HEK293 (cell line): Measurements from ENCODE around the gene APCDD1.

Experiments
- GLI4 ChIP-seq: fragments of 450-650 bp; formaldehyde crosslinking; IDR thresholded peaks from 2 replicates; pipeline ENCODE4 v1.5.1; 2016; ENCODE audit warnings: missing biosample characterization, missing genetic modification characterization
- KLF17 ChIP-seq: fragments of 450-650 bp; formaldehyde crosslinking; IDR thresholded peaks from 2 replicates; pipeline ENCODE4 v1.5.1; 2016; ENCODE audit warnings: missing biosample characterization, missing genetic modification characterization
- PRDM10 ChIP-seq: fragments of 450-650 bp; formaldehyde crosslinking; IDR thresholded peaks from 2 replicates; pipeline ENCODE4 v1.5.1; 2016; ENCODE audit warnings: missing biosample characterization, missing genetic modification characterization
- PRDM2 ChIP-seq: fragments of 450-650 bp; formaldehyde crosslinking; IDR thresholded peaks from 2 replicates; pipeline ENCODE4 v1.5.1; 2016; ENCODE audit warnings: missing biosample characterization, missing genetic modification characterization, borderline replicate concordance
- REST ChIP-seq: fragments of 450-650 bp; formaldehyde crosslinking; IDR thresholded peaks from 2 replicates; pipeline ENCODE4 v1.5.1; 2016; ENCODE audit warnings: missing biosample characterization, missing genetic modification characterization
- ZBTB1 ChIP-seq: fragments of 450-650 bp; formaldehyde crosslinking; IDR thresholded peaks from 2 replicates; pipeline ENCODE4 v1.5.1; 2016; ENCODE audit warnings: missing biosample characterization, missing genetic modification characterization
- ZNF175 ChIP-seq: fragments of 450-650 bp; formaldehyde crosslinking; IDR thresholded peaks from 2 replicates; pipeline ENCODE4 v1.5.1; 2016; ENCODE audit warnings: missing biosample characterization, missing genetic modification characterization
- ZNF19 ChIP-seq: fragments of 450-650 bp; formaldehyde crosslinking; IDR thresholded peaks from 2 replicates; pipeline ENCODE4; 2016; ENCODE audit warnings: missing biosample characterization, missing genetic modification characterization, low read depth
- ZNF266 ChIP-seq: fragments of 450-650 bp; formaldehyde crosslinking; IDR thresholded peaks from 2 replicates; pipeline ENCODE4 v1.5.1; 2016; ENCODE audit warnings: missing biosample characterization, missing genetic modification characterization, low read depth
- ZNF274 ChIP-seq, 2 experiments: fragments of 200-500 bp in 1 of 2; fragments of 450-650 bp in 1 of 2; sonication (Bioruptor generic) in 1 of 2; formaldehyde crosslinking in 1 of 2; IDR thresholded peaks; 2 replicates each; pipeline versions ENCODE4 v1.5.1 to v1.6.1; 2014 to 2016; ENCODE audit warnings: borderline replicate concordance in 1 of 2, inconsistent platforms in 1 of 2, low read length in 1 of 2, missing biosample characterization in 1 of 2, missing genetic modification characterization in 1 of 2
- ZNF341 ChIP-seq: fragments of 450-650 bp; formaldehyde crosslinking; IDR thresholded peaks from 2 replicates; pipeline ENCODE4; 2016; ENCODE audit warnings: low read depth, missing biosample characterization, missing genetic modification characterization
- ZNF707 ChIP-seq: fragments of 450-650 bp; formaldehyde crosslinking; IDR thresholded peaks from 2 replicates; pipeline ENCODE4 v1.5.1; 2016; ENCODE audit warnings: missing biosample characterization, missing genetic modification characterization
- ZNF768 ChIP-seq: fragments of 450-650 bp; formaldehyde crosslinking; IDR thresholded peaks from 2 replicates; pipeline ENCODE4 v1.5.1; 2018; ENCODE audit warnings: missing biosample characterization, mild to moderate bottlenecking, missing genetic modification characterization
- ZNF843 ChIP-seq: fragments of 450-650 bp; formaldehyde crosslinking; IDR thresholded peaks from 2 replicates; pipeline ENCODE4 v1.5.1; 2016; ENCODE audit warnings: missing biosample characterization, missing genetic modification characterization
- ZSCAN16 ChIP-seq: fragments of 450-650 bp; formaldehyde crosslinking; IDR thresholded peaks from 2 replicates; pipeline ENCODE4 v1.5.1; 2016; ENCODE audit warnings: missing biosample characterization, missing genetic modification characterization
- TF ChIP-seq, protein P1 (sequence below): fragments of 450-650 bp; formaldehyde crosslinking; IDR thresholded peaks from 2 replicates; pipeline ENCODE4 v1.5.1; 2017; ENCODE audit warnings: missing biosample characterization, missing genetic modification characterization
- TF ChIP-seq, protein P2 (sequence below): fragments of 450-650 bp; formaldehyde crosslinking; IDR thresholded peaks from 2 replicates; pipeline ENCODE4 v1.5.1; 2016; ENCODE audit warnings: missing biosample characterization, missing genetic modification characterization

APCDD1 gene

GRCh38 chr18:10525697-10526560, 71.5 kb downstream of the APCDD1 start, which contains the start of gene NAPG (continued):
- TF ChIP-seq ZNF274 (IDR thresholded peaks at IDR 0.05; ENCODE audit: low read length), result no peak
- no peak for TF ChIP-seq ZNF274 (tag by site-specific recombination; IDR thresholded peaks at IDR 0.05; ENCODE audit: borderline replicate concordance)
- no peak for TF ChIP-seq GLI4 (tag by site-specific recombination)
- TF ChIP-seq KLF17, result no peak
- no peak for TF ChIP-seq PRDM2 (tag by site-specific recombination)
- no peak for TF ChIP-seq ZNF707 (tag by site-specific recombination)
- no peak for TF ChIP-seq ZBTB1 (tag by site-specific recombination)
- TF ChIP-seq ZNF843 (tag by site-specific recombination), result 0 out of 2 replicates have a peak, but pooled peaks have one; percentile 27
- TF ChIP-seq, protein P1, sequence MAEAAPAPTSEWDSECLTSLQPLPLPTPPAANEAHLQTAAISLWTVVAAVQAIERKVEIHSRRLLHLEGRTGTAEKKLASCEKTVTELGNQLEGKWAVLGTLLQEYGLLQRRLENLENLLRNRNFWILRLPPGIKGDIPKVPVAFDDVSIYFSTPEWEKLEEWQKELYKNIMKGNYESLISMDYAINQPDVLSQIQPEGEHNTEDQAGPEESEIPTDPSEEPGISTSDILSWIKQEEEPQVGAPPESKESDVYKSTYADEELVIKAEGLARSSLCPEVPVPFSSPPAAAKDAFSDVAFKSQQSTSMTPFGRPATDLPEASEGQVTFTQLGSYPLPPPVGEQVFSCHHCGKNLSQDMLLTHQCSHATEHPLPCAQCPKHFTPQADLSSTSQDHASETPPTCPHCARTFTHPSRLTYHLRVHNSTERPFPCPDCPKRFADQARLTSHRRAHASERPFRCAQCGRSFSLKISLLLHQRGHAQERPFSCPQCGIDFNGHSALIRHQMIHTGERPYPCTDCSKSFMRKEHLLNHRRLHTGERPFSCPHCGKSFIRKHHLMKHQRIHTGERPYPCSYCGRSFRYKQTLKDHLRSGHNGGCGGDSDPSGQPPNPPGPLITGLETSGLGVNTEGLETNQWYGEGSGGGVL, result no peak
- TF ChIP-seq ZNF266 (tag by site-specific recombination), result no peak
- no peak for TF ChIP-seq ZSCAN16 (tag by site-specific recombination)
- 0 out of 2 replicates have a peak, but pooled peaks have one; percentile 27 for TF ChIP-seq ZNF341
- no peak for TF ChIP-seq REST (tag by site-specific recombination)
- TF ChIP-seq, protein P2, sequence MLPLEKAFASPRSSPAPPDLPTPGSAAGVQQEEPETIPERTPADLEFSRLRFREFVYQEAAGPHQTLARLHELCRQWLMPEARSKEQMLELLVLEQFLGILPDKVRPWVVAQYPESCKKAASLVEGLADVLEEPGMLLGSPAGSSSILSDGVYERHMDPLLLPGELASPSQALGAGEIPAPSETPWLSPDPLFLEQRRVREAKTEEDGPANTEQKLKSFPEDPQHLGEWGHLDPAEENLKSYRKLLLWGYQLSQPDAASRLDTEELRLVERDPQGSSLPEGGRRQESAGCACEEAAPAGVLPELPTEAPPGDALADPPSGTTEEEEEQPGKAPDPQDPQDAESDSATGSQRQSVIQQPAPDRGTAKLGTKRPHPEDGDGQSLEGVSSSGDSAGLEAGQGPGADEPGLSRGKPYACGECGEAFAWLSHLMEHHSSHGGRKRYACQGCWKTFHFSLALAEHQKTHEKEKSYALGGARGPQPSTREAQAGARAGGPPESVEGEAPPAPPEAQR, result no peak
- TF ChIP-seq ZNF175, result no peak
- TF ChIP-seq ZNF768 (tag by site-specific recombination), result no peak
- no peak for TF ChIP-seq ZNF19 (tag by site-specific recombination)
- peak; percentile 20; the same call in 1 of the 2 replicates for TF ChIP-seq PRDM10 (tag by site-specific recombination)
